GM19468 (cell line): ENCODE results near the gene PTBP3.
"Not testable (repeated sequence)": the region's sequence is repeated elsewhere in the genome, so short reads cannot be mapped to it uniquely, and the experiment has no call there.

ENCODE experiments used
- ATAC-seq: cut with Tn5 transposase; IDR thresholded peaks from one replicate; pipeline ENCODE4 v1.9.1; 2021; ENCODE audit warnings: mild to moderate bottlenecking, moderate library complexity, moderate number of reproducible peaks; ENCODE audit not compliant: unreplicated experiment; ENCODE audit errors: extremely low read depth

Gene PTBP3

DNA sequence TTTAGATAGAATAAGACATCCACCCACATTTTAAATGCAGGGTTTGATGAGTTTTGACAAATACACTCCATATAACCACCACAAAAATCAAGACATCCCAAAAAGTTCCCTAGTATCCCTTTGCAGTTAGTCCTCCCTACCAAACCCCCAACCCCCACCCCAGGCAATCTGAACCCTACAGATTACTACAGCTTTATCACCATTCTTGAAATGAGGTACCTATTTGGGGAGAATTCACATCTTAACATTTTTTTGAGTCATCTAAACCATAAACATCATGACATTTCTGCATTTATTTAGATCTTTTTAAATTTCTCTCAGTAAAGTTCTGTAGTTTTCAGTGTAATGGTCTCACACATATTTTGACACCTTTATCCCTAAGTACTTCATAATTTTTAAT lies 53.9 kb downstream of the PTBP3 start:
- ATAC-seq = no peak

DNA sequence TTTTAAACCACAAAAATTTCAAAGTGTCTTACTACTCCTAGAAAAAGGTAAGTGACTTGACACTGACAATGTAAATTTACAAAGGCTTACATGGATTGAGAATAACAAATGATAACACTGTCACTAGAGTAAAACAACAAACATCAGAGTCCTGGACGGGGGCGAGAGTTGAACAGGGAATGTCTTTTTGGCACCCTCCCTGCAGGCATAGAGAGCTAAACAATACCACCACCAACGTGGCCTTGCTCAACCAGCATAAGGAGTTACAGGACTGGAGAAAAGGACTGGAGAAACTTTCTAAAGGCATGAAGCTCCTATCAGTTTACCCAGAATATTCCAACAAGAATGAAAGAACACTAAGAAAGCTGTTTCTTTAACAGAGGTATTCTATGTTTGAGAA lies 55.3 kb downstream of the PTBP3 start:
- ATAC-seq = no peak

DNA sequence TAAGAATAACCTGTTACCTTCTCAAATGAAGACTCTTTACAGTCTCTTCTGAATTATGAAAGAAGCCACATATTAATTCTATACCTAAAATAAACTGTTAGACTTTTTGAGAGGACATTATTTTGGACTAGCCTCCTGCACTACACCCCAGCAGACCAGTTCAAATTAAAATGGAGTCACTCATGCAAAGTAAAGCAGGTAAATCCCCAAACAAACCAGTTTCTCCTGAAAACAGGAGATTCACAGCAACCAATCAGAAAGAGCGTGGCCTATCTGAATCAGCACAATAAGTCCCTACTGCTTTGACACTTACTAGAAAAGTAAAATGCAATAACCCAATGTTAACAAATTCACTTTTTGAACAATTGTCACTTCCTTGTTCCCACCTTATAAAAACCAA lies 58.8 kb downstream of the PTBP3 start:
- ATAC-seq = no peak

DNA sequence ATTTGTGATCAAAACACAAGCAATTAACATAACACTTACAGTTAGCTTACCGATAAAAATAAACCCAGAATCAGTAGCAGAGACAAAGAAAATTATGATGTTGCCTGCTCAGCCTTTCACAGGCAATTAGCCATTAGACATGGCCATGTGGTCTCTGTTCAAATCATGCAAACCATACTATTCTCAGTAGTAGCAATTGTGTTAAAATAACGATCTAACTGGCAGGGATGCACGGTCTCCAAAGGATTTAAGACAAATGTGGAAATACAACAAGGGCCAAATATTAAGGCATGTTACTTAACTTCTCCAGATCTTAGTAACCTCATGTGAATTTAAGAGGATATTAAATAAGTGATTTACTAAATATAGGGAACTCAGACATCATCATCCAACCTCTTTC lies 59.5 kb downstream of the PTBP3 start:
- ATAC-seq = no peak

DNA sequence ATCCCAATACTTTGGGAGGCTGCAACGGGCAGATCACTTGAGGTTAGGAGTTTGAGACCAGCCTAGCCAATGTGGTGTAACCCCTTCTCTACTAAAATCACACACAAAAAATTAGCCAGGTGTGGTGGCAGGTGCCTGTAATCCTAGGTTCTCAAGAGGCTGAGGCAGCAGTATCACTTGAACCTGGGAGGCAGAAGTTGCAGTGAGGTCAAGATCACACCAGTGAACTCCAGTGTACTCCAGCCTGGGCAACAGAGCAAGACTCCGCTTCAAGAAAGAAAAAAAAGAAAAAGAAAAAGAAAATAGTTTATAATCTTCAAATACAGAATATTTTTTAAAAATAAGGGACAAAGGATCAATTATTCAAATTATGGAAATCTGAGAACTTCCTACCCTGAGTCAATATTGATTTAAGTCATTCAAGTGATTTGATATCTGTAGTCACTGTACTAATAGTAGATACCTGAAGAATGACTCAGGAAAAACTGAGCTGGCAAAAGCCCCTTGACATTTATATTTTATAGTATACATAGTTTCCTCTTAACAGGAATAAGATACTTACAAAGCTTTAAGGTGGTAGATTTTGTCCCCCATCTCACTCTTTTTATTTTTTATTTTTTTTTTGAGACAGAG lies 61.8 kb downstream of the PTBP3 start:
- ATAC-seq = no peak

DNA sequence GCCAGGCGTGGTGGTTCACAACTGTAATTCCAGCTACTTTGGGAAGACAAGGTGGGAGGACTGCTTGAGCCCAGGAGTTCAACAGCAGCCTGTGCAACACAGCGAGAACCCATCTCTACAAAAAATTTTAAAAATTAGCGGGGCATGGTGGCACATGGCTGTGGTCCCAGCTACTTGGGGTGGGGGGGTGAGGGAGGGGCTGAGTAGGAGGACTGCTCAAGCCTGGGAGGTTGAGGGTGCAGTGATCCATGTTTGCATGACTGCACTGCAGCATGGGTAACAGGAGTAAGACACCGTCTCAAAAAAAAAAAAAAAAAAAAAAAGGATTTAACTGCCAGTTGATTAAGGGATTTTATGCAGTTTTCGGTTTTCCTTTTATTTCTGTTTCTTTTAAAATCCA lies 65.0 kb downstream of the PTBP3 start:
- ATAC-seq = no peak

DNA sequence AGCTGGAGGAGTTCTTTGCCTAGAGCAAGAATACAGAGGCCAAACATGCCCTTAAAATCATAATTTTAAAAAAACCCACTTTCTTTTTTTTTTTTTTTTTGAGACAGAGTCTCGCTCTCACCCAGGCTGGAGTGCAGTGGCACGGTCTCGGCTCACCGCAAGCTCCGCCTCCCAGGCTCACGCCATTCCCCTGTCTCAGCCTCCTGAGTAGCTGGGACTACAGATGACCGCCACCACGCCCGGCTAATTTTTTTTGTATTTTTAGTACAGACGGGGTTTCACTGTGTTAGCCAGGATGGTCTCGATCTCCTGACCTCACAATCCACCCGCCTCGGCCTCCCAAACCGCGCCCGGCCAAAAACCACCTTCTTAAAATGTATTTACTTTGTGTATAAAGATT lies 66.3 kb downstream of the PTBP3 start:
- ATAC-seq = not testable (repeated sequence)

DNA sequence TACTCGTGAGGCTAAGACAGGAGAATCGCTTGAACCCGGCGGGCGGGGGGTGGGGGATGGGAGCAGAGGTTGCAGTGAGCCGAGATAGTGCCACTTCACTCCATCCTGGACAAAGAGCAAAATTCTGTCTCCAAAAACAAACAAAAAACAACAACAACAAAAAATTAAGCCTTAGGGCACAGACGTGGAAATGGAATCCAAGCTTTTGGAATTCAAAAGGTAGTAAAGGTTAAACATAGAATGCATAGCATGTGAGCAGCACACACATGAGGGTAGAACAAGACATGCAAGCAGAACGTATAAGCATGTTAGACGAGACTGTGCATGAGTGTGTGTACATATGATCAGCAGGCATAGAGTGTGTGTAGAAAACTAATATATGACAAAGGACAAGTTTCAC lies 68.0 kb downstream of the PTBP3 start:
- ATAC-seq = no peak

DNA sequence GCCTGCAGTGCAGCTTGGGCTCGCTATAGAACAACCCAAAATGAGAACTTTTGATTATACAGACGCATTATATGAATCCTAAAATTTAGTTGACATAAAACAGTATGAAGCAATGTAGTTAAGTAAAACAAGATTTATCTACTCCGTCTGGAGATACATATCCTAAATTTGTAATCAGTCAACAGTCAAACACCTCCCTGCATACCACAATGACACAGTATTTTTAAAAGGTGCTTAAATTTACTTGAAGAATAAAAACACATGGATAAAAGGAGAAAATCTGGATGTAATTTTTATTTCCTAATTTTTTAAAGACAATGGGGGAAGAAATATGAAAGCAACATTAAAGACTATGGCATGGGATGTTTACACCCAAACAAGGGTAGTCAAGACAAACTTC lies 70.8 kb downstream of the PTBP3 start:
- ATAC-seq = no peak

DNA sequence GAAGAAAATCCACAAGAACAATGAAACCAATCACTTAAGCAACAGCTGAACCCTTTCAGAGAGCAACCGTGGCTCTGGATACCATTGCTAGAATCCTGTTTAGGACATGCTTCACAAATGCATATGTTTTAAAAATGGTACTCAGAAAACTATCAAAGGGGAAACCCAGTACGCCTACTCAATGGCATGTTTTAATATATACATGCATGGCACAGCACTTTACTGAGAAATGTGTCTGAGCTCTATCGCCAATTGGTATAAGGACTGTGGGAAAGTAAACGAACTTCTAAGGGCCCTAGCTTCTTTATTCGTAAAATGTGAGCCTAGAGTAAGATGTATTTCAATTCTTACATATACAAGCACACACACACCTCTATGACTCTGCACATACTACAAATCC lies 72.3 kb downstream of the PTBP3 start:
- ATAC-seq = no peak

DNA sequence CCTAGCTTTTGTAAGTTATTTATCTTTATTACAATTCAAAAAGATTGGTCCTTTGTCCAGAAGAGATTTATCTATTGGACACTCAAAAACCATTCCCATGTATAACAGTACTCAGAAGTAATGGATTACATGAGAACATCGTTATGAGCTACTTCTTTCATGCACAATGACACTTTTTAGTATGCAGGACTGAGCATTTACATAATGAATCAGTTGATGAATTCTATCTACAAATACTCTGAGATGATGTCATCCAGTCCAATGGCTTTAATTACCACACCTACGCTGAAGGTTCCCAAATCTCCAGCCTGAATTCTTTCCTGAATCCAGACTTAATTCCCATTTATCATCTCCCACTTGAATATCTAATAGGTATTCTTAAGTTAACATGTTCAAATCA lies 75.3 kb downstream of the PTBP3 start:
- no peak for ATAC-seq

DNA sequence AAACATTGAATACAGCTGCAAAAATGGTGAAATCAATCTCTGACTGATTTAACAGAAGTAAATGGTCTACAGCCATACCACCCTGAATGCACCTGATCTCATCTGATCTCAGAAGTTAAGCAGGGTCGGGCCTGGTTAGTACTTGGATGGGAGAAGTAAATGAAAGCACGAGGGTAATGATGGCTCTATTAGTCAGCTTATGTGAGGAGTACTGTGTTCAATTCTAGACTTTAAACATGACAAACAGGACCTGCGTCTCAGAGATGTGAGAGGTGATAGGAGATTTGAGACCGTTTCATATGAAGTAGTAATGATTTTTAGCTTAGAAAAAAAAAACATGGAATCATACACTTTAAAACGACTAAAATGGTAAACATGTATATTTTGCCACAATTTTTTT lies 81.2 kb downstream of the PTBP3 start:
- no peak for ATAC-seq

DNA sequence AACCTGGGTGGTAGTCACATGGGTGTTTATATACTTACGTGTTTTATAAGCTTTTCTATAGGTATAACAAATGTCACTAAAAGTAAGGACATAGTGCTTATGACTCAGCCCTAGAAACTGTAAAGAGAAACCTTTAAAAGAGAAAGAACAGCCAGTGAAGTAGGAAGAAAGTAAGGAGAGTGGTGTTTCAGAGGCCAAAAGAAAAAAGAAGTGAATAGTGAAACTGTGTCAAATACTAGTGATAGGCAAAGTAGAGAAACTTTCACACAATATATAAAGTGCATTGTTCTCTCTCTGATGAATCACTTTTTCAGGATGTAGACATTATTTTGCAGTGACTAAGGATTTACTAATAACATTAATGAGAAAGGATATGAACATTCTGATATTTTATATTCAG lies 84.1 kb downstream of the PTBP3 start:
- ATAC-seq = peak; percentile 61

DNA sequence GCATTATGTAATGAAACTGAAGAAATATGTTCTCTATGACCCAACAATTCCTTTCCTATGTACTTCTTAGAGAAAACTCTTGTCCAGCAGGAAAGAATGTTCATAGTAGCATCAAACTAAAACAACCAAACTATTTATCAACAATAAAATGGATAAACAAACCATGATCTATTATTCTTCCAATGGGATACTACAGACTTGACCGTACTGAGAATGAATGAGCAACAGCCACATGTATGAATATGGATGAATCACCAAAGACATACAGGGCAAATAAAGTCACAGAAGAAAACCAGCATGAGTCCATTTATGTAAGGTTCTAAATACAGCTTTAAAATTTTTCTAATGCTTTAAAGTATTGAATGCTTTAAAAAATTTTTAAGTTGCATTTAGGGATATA lies 84.7 kb downstream of the PTBP3 start:
- ATAC-seq = no peak

DNA sequence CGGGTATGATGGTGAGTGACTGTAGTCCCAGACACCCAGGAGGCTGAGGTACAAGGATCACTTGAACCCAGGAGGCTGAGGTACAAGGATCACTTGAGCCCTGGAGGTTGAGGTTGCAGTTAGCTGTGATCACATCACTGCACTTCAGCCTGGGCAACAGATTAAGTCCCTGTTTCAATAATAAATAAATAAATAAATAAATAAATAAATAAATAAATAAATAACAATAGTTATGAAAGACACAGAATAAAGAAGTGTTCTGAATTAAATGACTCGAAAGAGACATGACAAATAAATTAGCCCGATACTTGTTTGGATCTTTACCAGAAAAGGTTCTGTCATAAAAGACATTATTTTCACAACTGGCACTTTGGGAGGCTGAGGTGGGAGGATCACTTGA lies 86.3 kb downstream of the PTBP3 start:
- ATAC-seq = no peak

DNA sequence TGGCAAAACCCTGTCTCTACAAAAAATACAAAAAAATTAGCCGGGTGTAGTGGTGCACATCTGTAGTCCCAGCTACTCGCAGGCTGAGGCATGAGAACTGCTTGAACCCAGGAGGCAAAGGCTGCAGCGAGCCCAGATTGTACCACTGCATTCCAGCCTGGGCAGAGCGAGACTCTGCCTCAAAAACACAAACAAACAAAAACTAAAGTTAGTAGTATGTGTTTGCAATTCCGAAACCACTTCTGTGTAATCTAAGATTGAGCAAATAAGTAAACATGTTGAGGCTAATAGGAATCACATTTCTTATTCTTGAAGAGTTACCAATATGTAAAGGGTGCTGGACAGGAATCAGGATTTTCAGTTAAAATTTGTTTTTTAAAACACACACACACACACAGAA lies 88.3 kb downstream of the PTBP3 start:
- ATAC-seq = no peak

DNA sequence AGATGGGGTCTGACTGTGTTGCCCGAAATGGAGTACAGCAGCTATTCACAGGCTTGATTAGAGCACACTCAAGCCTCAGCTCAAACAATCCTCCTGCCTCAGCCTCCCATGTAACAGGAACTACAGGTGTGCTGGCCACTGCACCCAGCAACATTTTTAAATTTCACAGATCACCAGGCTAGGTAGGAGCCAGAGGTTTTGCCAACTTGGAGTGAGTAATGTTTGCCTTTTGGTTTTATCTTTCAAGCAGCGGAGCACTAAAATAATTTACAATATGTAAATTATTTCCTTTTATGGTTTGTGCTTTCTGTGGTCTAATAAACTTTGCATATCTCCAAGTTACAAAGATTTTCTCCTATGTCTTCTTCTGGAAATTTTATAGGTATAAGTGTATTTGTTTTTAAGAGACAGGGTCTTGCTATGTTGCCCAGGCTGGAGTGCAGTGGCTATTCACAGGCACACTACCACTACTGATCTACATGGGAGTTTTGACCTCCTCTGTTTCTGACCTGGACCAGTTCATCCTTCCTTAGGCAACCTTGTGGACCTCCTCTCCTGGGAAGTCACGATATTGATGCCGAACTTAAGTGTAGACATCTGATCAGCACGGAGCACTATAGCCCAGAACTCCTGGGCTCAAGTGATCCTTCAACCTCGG lies 91.1 kb downstream of the PTBP3 start:
- ATAC-seq = no peak

DNA sequence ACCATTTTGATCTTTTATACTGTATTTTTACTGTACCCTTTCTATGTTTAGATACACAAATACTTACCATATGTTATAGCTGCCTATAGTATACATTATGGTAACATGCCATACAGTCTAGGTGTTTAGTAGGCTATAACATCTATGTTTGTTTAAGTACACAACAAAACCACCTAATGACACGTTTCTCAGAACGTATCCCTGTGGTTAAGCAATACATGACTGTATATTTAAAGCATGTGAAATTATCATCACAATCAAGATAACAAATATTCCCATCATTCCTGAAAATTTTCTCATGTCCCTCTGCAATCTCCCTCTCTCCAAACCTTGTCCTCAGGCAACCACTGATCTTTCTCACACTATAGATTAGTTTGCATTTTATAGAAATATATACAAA lies 91.9 kb downstream of the PTBP3 start:
- ATAC-seq = no peak

DNA sequence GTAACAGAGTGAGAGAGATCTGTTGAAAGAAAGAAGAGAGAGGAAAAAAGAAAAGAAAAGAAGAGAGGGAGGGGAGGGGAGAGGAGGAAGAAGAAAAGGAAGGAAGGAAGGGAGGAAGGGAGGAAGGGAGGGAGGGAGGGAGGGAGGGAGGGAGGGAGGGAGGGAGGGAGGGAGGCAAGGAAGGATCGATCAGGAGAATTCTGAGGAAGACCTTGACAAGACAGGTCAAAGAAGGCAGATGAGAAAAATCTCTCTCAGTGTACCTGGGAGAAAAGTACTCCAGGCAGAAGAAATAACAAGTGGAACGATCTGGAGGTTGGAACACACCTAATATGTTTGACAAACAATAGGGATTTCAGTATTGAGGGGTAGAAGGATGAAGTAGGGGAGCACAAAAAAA lies 93.7 kb downstream of the PTBP3 start:
- ATAC-seq = no peak

DNA sequence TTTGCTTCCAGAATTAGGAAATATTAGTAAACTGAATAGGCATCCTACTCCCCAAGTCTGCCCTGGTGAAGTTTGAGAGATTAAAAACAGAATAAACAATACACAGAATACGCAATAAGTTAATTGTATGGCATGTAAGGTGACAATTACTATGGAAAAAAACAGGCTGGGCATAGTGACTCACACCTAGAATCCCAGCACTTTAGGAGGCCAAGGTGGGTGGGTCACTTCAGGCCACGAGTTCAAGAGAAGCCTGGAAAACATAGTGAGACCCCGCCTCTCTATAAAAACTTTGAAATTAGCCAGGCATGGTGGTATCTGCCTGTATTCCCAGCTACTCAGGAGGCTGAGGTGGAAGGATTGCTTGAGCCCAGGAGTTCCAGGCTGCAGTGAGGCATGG lies 94.1 kb downstream of the PTBP3 start:
- ATAC-seq = no peak

DNA sequence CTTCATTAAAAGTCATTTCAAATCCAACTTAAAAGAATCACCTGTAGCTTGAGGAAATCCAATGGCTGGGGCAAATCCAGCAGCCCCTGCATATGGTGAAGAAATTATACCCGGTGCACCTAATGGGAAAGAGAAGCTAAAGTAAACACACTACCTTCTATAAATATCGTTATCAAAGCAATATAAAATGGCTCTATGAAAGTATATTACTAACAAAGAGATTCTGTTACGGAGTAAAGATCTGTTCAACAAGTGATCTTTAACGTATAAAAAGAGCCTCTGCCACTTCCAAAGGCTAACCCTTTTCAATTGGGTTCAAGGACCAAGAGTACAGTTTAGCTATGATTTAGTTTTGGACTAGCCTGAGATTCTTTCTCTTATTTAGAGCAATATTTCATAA lies 98.6 kb downstream of the PTBP3 start:
- ATAC-seq = no peak

DNA sequence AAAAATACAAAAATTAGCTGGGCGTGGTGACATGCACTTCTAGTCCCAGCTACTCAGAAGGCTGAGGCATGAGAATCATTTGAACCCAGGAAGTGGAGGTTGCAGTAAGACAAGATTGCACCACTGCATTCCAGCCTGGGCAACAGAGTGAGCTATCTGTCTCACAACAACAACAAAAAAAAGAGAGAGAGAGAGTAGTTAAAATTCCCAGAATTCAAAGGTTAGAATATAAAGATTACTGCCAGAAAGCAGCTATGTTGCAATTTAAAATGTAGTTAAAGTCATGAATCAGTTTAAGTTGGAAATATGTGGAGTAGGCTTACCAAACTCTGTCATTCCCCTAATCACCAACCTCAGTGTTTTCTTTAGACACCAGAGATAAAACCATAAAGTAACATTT lies 99.7 kb downstream of the PTBP3 start:
- ATAC-seq = no peak
